LHCN-M2 (cell line): ENCODE data around the gene DPY19L1. TPM values are rescaled to one million over a fixed set of nuclear protein-coding genes. Genes with fewer than 3 reads are reported as not detected.
"Not testable (repeated sequence)": the region's sequence is repeated elsewhere in the genome, so short reads cannot be mapped to it uniquely, and the experiment has no call there.

ENCODE experiments used
- DNase-seq: peaks from one replicate; pipeline ENCODE4 v3.0.0-alpha.2; 2012; ENCODE audit warnings: low read depth
- total RNA-seq: library from RNA; depleted of rRNA; stranded (reverse); fragments of >200 nt; gene quantifications from 2 replicates; pipeline ENCODE4 v1.2.3, GENCODE V29; 2014

Gene DPY19L1
- total RNA-seq, 1 experiment from 2014 or later, result 81.7 TPM

GRCh38 chr7:34991938-34992840, 45.1 kb downstream of the DPY19L1 start:
- peak; percentile 46 for DNase-seq

- DNase-seq, result not testable (repeated sequence)
These were observed 48.7 kb downstream of the DPY19L1 start for GRCh38 chr7:34988442-34989125.

GRCh38 chr7:34985155-34985554, 52.1 kb downstream of the DPY19L1 start:
- DNase-seq, result not testable (repeated sequence)

GRCh38 chr7:34984140-34984539, 53.1 kb downstream of the DPY19L1 start:
- not testable (repeated sequence) for DNase-seq

- DNase-seq, result no peak
These were observed 54.8 kb downstream of the DPY19L1 start for GRCh38 chr7:34982371-34983019.

GRCh38 chr7:34979124-34979523, 58.2 kb downstream of the DPY19L1 start:
- DNase-seq, result not testable (repeated sequence)

GRCh38 chr7:34973400-34973760, 63.9 kb downstream of the DPY19L1 start:
- no peak for DNase-seq

- not testable (repeated sequence) for DNase-seq
These were observed 64.4 kb downstream of the DPY19L1 start for GRCh38 chr7:34972739-34973399.

GRCh38 chr7:34967818-34968217, 69.5 kb downstream of the DPY19L1 start:
- not testable (repeated sequence) for DNase-seq

GRCh38 chr7:34966504-34966903, 70.8 kb downstream of the DPY19L1 start:
- not testable (repeated sequence) for DNase-seq

- DNase-seq, result no peak
These were observed 79.3 kb downstream of the DPY19L1 start for GRCh38 chr7:34958021-34958420.

GRCh38 chr7:34952822-34953221, 84.5 kb downstream of the DPY19L1 start:
- DNase-seq, result no peak

GRCh38 chr7:34949361-34949760, 87.9 kb downstream of the DPY19L1 start:
- DNase-seq, result peak; percentile 22

- not testable (repeated sequence) for DNase-seq
These were observed 89.9 kb downstream of the DPY19L1 start for GRCh38 chr7:34947427-34947826.

GRCh38 chr7:34946486-34946885, 90.8 kb downstream of the DPY19L1 start:
- no peak for DNase-seq

- not testable (repeated sequence) for DNase-seq
These were observed 91.3 kb downstream of the DPY19L1 start for GRCh38 chr7:34945894-34946477.

GRCh38 chr7:34939175-34939574, 98.1 kb downstream of the DPY19L1 start:
- peak; percentile 85 for DNase-seq

- DNase-seq, result not testable (repeated sequence)
These were observed 101.5 kb downstream of the DPY19L1 start for GRCh38 chr7:34935735-34936165.

GRCh38 chr7:34931739-34932138, 105.5 kb downstream of the DPY19L1 start:
- no peak for DNase-seq

GRCh38 chr7:34929783-34930182, 107.5 kb downstream of the DPY19L1 start:
- DNase-seq, result not testable (repeated sequence)

GRCh38 chr7:34928560-34928959, 108.7 kb downstream of the DPY19L1 start:
- no peak for DNase-seq
